B cell (primary cell): ENCODE results near the gene CYFIP2.

Experiments
- EZH2 ChIP-seq: IDR thresholded peaks from 2 replicates; pipeline ENCODE4 v1.6.1; 2012; ENCODE audit warnings: borderline replicate concordance, low read depth, mild to moderate bottlenecking, moderate library complexity, low read length; ENCODE audit not compliant: insufficient read depth, poor library complexity, severe bottlenecking
- TF ChIP-seq, protein P1 (sequence below): fragments of 200-600 bp; IDR thresholded peaks from one replicate; pipeline ENCODE4 v1.8.0; 2022; ENCODE audit warnings: antibody characterized with exemption, mild to moderate bottlenecking

GRCh38 chr5:157362982-157363381, 97.1 kb downstream of the CYFIP2 start:
- TF ChIP-seq, protein P1, sequence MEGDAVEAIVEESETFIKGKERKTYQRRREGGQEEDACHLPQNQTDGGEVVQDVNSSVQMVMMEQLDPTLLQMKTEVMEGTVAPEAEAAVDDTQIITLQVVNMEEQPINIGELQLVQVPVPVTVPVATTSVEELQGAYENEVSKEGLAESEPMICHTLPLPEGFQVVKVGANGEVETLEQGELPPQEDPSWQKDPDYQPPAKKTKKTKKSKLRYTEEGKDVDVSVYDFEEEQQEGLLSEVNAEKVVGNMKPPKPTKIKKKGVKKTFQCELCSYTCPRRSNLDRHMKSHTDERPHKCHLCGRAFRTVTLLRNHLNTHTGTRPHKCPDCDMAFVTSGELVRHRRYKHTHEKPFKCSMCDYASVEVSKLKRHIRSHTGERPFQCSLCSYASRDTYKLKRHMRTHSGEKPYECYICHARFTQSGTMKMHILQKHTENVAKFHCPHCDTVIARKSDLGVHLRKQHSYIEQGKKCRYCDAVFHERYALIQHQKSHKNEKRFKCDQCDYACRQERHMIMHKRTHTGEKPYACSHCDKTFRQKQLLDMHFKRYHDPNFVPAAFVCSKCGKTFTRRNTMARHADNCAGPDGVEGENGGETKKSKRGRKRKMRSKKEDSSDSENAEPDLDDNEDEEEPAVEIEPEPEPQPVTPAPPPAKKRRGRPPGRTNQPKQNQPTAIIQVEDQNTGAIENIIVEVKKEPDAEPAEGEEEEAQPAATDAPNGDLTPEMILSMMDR = no peak
- TF ChIP-seq EZH2 = no peak
